ENCODE measurements around the gene ZC3H14.
A peak's percentile ranks its signal among the peaks of the same experiment; 100 is the strongest.

ZC3H14 gene

DNA sequence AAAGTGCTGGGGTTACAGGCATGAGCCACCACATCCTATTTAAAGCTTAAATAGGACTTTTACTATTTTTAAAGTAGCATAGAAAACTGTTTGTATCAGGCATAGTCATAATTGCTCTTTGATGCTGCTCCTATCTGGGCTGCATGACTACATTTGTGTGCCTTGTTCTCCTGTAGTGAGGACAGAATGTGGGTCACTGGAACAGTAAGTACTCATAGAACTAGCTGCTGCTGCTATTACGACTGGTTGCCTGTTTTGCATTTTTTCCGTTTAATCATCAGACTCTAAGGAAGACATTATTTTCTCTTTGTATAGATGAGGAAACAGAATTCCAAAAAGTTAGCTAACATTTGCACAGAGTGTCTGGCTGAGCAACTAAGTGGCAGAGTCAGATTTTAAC is 42.8 kb downstream of the ZC3H14 start:
- DNase-seq (no peak), ATAC-seq (ENCODE audit: insufficient read depth, low read depth) (no peak)
- no peak overlapping the region for H2AFZ ChIP-seq (ENCODE audit: low read depth, low read length)
- H3K4me1 ChIP-seq (ENCODE audit: insufficient read depth, low read length), result no peaks in the 10 kb centered on the region
- peaks cover 13% of the 10 kb centered on the region; the same call in 1 of the 2 replicates for H4K20me1 ChIP-seq (ENCODE audit: insufficient read depth, low read length)
- H3K79me2 ChIP-seq (ENCODE audit: insufficient read depth, low read length), result no peaks in the 10 kb centered on the region
- H3K9ac ChIP-seq (ENCODE audit: low read depth, low read length), result no peak overlapping the region
- no peak overlapping the region for H3K4me2 ChIP-seq (ENCODE audit: insufficient read depth, low read length)
- H3K4me3 ChIP-seq (ENCODE audit: low read depth in 1 of 2, low read length in 2 of 2), result no peak overlapping the region
- no peaks in the 10 kb centered on the region for H3K27me3 ChIP-seq (ENCODE audit: insufficient read depth, low read length, poor library complexity)
- H3K27ac ChIP-seq (ENCODE audit: low read length), result no peak overlapping the region
- no peak for TF ChIP-seq EZH2 (IDR thresholded peaks at IDR 0.05; ENCODE audit: borderline replicate concordance, low read depth, low read length, severe bottlenecking)
- TF ChIP-seq, protein P1, sequence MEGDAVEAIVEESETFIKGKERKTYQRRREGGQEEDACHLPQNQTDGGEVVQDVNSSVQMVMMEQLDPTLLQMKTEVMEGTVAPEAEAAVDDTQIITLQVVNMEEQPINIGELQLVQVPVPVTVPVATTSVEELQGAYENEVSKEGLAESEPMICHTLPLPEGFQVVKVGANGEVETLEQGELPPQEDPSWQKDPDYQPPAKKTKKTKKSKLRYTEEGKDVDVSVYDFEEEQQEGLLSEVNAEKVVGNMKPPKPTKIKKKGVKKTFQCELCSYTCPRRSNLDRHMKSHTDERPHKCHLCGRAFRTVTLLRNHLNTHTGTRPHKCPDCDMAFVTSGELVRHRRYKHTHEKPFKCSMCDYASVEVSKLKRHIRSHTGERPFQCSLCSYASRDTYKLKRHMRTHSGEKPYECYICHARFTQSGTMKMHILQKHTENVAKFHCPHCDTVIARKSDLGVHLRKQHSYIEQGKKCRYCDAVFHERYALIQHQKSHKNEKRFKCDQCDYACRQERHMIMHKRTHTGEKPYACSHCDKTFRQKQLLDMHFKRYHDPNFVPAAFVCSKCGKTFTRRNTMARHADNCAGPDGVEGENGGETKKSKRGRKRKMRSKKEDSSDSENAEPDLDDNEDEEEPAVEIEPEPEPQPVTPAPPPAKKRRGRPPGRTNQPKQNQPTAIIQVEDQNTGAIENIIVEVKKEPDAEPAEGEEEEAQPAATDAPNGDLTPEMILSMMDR (IDR thresholded peaks at IDR 0.05; ENCODE audit: borderline replicate concordance, extremely low read depth, low read length, poor library complexity, severe bottlenecking), result no peak
- peaks cover 98% of the 10 kb centered on the region for H3K36me3 ChIP-seq (ENCODE audit: insufficient read depth, low read length)
- H3K9me3 ChIP-seq (ENCODE audit: insufficient read depth, low read length, severe bottlenecking), result no peaks in the 10 kb centered on the region

DNA sequence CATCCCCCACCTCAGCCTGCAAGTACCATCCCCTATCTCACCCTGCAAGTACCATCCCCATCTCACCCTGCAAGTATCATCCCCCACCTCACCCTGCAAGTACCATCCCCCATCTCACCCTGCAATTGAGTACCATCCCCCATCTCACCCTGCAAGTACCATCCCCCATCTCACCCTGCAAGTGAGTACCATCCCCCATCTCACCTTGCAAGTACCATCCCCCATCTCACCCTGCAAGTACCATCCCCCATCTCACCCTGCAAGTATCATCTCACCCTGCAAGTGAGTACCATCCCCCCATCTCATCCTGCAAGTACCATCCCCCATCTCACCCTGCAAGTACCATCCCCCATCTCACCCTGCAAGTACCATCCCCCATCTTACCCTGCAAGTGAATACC is 45.0 kb downstream of the ZC3H14 start:
- peaks cover 13% of the 10 kb centered on the region; the same call in 1 of the 2 replicates for H4K20me1 ChIP-seq (ENCODE audit: insufficient read depth, low read length)
- no peak overlapping the region for H3K27ac ChIP-seq (ENCODE audit: low read length)
- H3K36me3 ChIP-seq (ENCODE audit: insufficient read depth, low read length), result peaks cover 97% of the 10 kb centered on the region
- no peaks in the 10 kb centered on the region for H3K27me3 ChIP-seq (ENCODE audit: insufficient read depth, low read length, poor library complexity)
- TF ChIP-seq EZH2 (IDR thresholded peaks at IDR 0.05; ENCODE audit: borderline replicate concordance, low read depth, low read length, severe bottlenecking), result no peak
- TF ChIP-seq, protein P1 (IDR thresholded peaks at IDR 0.05; ENCODE audit: borderline replicate concordance, extremely low read depth, low read length, poor library complexity, severe bottlenecking), result no peak
- H3K4me1 ChIP-seq (ENCODE audit: insufficient read depth, low read length), result no peaks in the 10 kb centered on the region
- H2AFZ ChIP-seq (ENCODE audit: low read depth, low read length), result no peak overlapping the region
- ATAC-seq (ENCODE audit: insufficient read depth, low read depth) (no peak), DNase-seq (no peak)
- no peaks in the 10 kb centered on the region for H3K79me2 ChIP-seq (ENCODE audit: insufficient read depth, low read length)
- H3K9me3 ChIP-seq (ENCODE audit: insufficient read depth, low read length, severe bottlenecking), result no peaks in the 10 kb centered on the region
- H3K4me3 ChIP-seq (ENCODE audit: low read depth in 1 of 2, low read length in 2 of 2), result no peak overlapping the region
- H3K4me2 ChIP-seq (ENCODE audit: insufficient read depth, low read length), result no peak overlapping the region
- H3K9ac ChIP-seq (ENCODE audit: low read depth, low read length), result no peak overlapping the region

DNA sequence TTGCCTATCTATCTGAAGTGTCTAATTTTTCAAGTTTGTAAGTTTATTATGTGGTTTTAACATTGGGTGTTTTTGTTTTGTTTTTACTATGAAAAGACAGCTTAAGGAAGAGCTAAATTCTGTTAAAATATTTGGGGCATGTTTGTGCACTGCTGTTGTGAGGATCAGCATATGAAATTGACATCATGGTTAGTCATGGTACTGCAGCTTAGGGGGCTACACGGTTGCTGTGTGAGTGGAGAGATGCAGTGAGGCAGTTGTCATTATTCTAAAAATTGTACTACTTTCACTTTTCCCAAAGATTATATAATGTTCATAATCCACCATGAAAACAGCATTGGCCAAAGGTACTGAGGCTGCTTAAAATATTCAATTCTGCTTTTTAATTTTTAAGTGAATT is 49.0 kb downstream of the ZC3H14 start:
- peak; percentile 55; the same call in 1 of the 3 replicates for ATAC-seq (ENCODE audit: insufficient read depth, low read depth)
- no peaks in the 10 kb centered on the region for H3K79me2 ChIP-seq (ENCODE audit: insufficient read depth, low read length)
- H3K36me3 ChIP-seq (ENCODE audit: insufficient read depth, low read length), result peaks cover 98% of the 10 kb centered on the region

More for the DNA sequence above, 49.0 kb downstream of the ZC3H14 start:
- Histone ChIP-seq H3K4me3 (ENCODE audit: low read depth in 1 of 2, low read length in 2 of 2) (no peak overlapping the region), H3K27ac (ENCODE audit: low read length) (no peak overlapping the region), H3K4me1 (ENCODE audit: insufficient read depth, low read length) (no peaks in the 10 kb centered on the region), H3K4me2 (ENCODE audit: insufficient read depth, low read length) (no peak overlapping the region), H3K27me3 (ENCODE audit: insufficient read depth, low read length, poor library complexity) (no peaks in the 10 kb centered on the region), H2AFZ (ENCODE audit: low read depth, low read length) (no peak overlapping the region), H4K20me1 (ENCODE audit: insufficient read depth, low read length) (0 out of 2 replicates have a peak, but pooled peaks cover 8% of the 10 kb centered on the region), H3K9ac (ENCODE audit: low read depth, low read length) (no peak overlapping the region), H3K9me3 (ENCODE audit: insufficient read depth, low read length, severe bottlenecking) (no peaks in the 10 kb centered on the region)
- no peak for TF ChIP-seq EZH2 (IDR thresholded peaks at IDR 0.05; ENCODE audit: borderline replicate concordance, low read depth, low read length, severe bottlenecking)
- TF ChIP-seq, protein P1 (IDR thresholded peaks at IDR 0.05; ENCODE audit: borderline replicate concordance, extremely low read depth, low read length, poor library complexity, severe bottlenecking), result no peak
- no peak for DNase-seq

Data from DND-41 (cell line).